GM12878 (cell line): Measurements from ENCODE around the gene ADGRB2. TPM values are rescaled to one million over a fixed set of nuclear protein-coding genes. Genes with fewer than 3 reads are reported as not detected.

Source experiments
- ATAC-seq: fragments of 200-7000 bp; cut with Tn5 transposase; 3 replicates; pipeline ENCODE4 v1.9.1; 2020; ENCODE audit warnings: mild to moderate bottlenecking, moderate library complexity
- BruUV-seq: library from RNA; stranded (reverse); fragments of 400-500 nt; replicated peaks from 2 replicates; lab custom pipeline; 2021; lab: Mats Ljungman, UMichigan
- CTCF ChIA-PET: fragments of 300-600 bp; sonication (Branson Sonifier 250); formaldehyde crosslinking; extraction: SDS; loops from one replicate; lab custom pipeline; 2021; ENCODE audit warnings: inconsistent platforms; lab: Yijun Ruan, JAX
- POLR2A ChIA-PET: fragments of 350-600 bp; formaldehyde crosslinking; extraction: SDS; loops from one replicate; lab custom pipeline; 2021; ENCODE audit warnings: inconsistent platforms; lab: Charles Lee
- RAD21 ChIA-PET: fragments of 300-600 bp; sonication (Branson Sonifier 250); formaldehyde crosslinking; loops from one replicate; lab custom pipeline; 2023; ENCODE audit warnings: antibody characterized with exemption; ENCODE audit not compliant: unreplicated experiment; lab: Charles Lee
- SMC1A ChIA-PET: fragments of 300-600 bp; sonication (Branson Sonifier 250); formaldehyde crosslinking; loops from one replicate; lab custom pipeline; 2023; ENCODE audit not compliant: unreplicated experiment, uncharacterized antibody; lab: Charles Lee
- DNase-seq: peaks from one replicate; pipeline ENCODE4 v3.0.0-alpha.2; 2011; ENCODE audit warnings: low read depth, low spot score
- FAIRE-seq: peaks from 3 replicates; lab custom pipeline; 2011; peaks lifted over from hg19 to GRCh38; lab: Jason Lieb, UNC
- H2AFZ ChIP-seq: 2 replicates; pipeline ENCODE4 v1.6.0; 2011; ENCODE audit warnings: low read depth, low read length, control low read depth; ENCODE audit not compliant: control insufficient read depth
- H3K27ac ChIP-seq: 2 replicates; pipeline ENCODE4 v1.5.1; 2011; ENCODE audit warnings: control low read depth; ENCODE audit not compliant: control insufficient read depth, insufficient read depth
- H3K27me3 ChIP-seq, 2 experiments: replicated peaks in 1 of 2; 2 replicates each; pipeline versions ENCODE4 v1.6.0 to v1.6.1; 2011; ENCODE audit warnings: low read length in 1 of 2; ENCODE audit not compliant: control insufficient read depth in 2 of 2, insufficient read depth in 2 of 2
- H3K36me3 ChIP-seq, 2 experiments: 2 replicates each; pipeline ENCODE4 v1.5.1; 2011; ENCODE audit warnings: low read length in 1 of 2; ENCODE audit not compliant: control insufficient read depth in 2 of 2, insufficient read depth in 2 of 2
- H3K4me1 ChIP-seq: 2 replicates; pipeline ENCODE4 v1.6.1; 2011; ENCODE audit warnings: mild to moderate bottlenecking, low read length, moderate library complexity, mixed read lengths; ENCODE audit not compliant: control insufficient read depth, insufficient read depth
- H3K4me2 ChIP-seq: 2 replicates; pipeline ENCODE4 v1.6.0; 2011; ENCODE audit warnings: control low read depth; ENCODE audit not compliant: control insufficient read depth, insufficient read depth
- H3K4me3 ChIP-seq: fragments of 200-600 bp; sonication (generic); 2 replicates; pipeline ENCODE4 v1.5.1; 2016
- H3K79me2 ChIP-seq: 2 replicates; pipeline ENCODE4 v1.6.0; 2011; ENCODE audit warnings: low read length; ENCODE audit not compliant: control insufficient read depth, insufficient read depth
- H3K9ac ChIP-seq: 2 replicates; pipeline ENCODE4 v1.8.0; 2011; ENCODE audit warnings: low read length, control low read depth, mixed read lengths; ENCODE audit not compliant: control insufficient read depth, insufficient read depth
- H3K9me3 ChIP-seq: replicated peaks from 3 replicates; pipeline ENCODE4 v1.5.1; 2011; ENCODE audit warnings: mild to moderate bottlenecking, low read length; ENCODE audit not compliant: control insufficient read depth, insufficient read depth
- H4K20me1 ChIP-seq: 2 replicates; pipeline ENCODE4 v1.6.0; 2011; ENCODE audit not compliant: control insufficient read depth, insufficient read depth
- CEBPB ChIP-seq, 2 experiments: fragments of 150-350 bp in 1 of 2; IDR thresholded peaks; 2 replicates each; pipeline ENCODE4 v1.6.1; 2012 to 2014; ENCODE audit warnings: low read depth in 2 of 2, low read length in 2 of 2, borderline replicate concordance in 1 of 2, inconsistent platforms in 1 of 2
- ELK1 ChIP-seq: IDR thresholded peaks from 2 replicates; pipeline ENCODE4 v1.6.1; 2012; ENCODE audit warnings: low read depth, low read length, improper control_type of control experiment
- ESRRA ChIP-seq: IDR thresholded peaks from 2 replicates; pipeline ENCODE4 v1.6.1; 2012; ENCODE audit warnings: mild to moderate bottlenecking, low read length, improper control_type of control experiment
- GATAD2B ChIP-seq: fragments of 450-650 bp; conservative IDR thresholded peaks from 2 replicates; pipeline ENCODE4 v1.6.1; 2017; ENCODE audit warnings: low read depth, mild to moderate bottlenecking, moderate library complexity
- NFIC ChIP-seq: IDR thresholded peaks from 2 replicates; pipeline ENCODE4 v1.6.1; 2012; ENCODE audit warnings: low read depth, mild to moderate bottlenecking, inconsistent platforms, low read length, moderate library complexity
- SUPT20H ChIP-seq: IDR thresholded peaks from 2 replicates; pipeline ENCODE4 v1.6.1; 2011; ENCODE audit warnings: low read depth, mild to moderate bottlenecking, low read length, moderate library complexity, borderline replicate concordance; ENCODE audit not compliant: control insufficient read depth
- TCF12 ChIP-seq: IDR thresholded peaks from 2 replicates; pipeline ENCODE4 v1.6.1; 2011; ENCODE audit warnings: low read depth, mild to moderate bottlenecking, low read length
- WRNIP1 ChIP-seq: IDR thresholded peaks from 2 replicates; pipeline ENCODE4 v1.6.1; 2011; ENCODE audit warnings: low read depth, low read length, improper control_type of control experiment, borderline replicate concordance
- ZNF24 ChIP-seq: fragments of 450-650 bp; IDR thresholded peaks from 2 replicates; pipeline ENCODE4 v1.6.1; 2017; ENCODE audit warnings: antibody characterized with exemption, mild to moderate bottlenecking
- ZNF622 ChIP-seq: fragments of 450-650 bp; IDR thresholded peaks from 2 replicates; pipeline ENCODE4 v1.6.1; 2017; ENCODE audit warnings: mild to moderate bottlenecking, inconsistent platforms
- ZSCAN29 ChIP-seq: fragments of 450-650 bp; IDR thresholded peaks from 2 replicates; pipeline ENCODE4 v1.6.1; 2017; ENCODE audit warnings: mild to moderate bottlenecking, moderate library complexity
- WGBS: methylation state at CpG from one replicate; pipeline ENCODE4 v1.1.6; 2016; ENCODE audit warnings: low lambda C conversion rate; ENCODE audit not compliant: insufficient replicate concordance, insufficient coverage; ENCODE audit errors: missing lambda C conversion rate; 5-methylcytosine and 5-hydroxymethylcytosine counted together
- in situ Hi-C: fragments of 300-500 bp; cut with MboI; formaldehyde crosslinking; loops from 9 replicates; pipeline ENCODE4 v1.14.3; 2018; ENCODE audit warnings: mixed read lengths
- intact Hi-C: fragments of 100-400 bp; cut with micrococcal nuclease; formaldehyde crosslinking; loops from one replicate; pipeline ENCODE4 v1.14.2; 2022; ENCODE audit not compliant: unreplicated experiment
- polyA plus RNA-seq, 11 experiments: library from polyadenylated mRNA; depleted of rRNA in 4 of 11; unstranded in 6 of 11; stranded (reverse) in 5 of 11; fragments of >200 nt; fragmentation: Nextera tagmentation in 4 of 11; fragmentation: Illumina TruSeq in 1 of 11; extraction: Ambion mirVana in 4 of 11; extraction: Trizol in 1 of 11; gene quantifications; 1 replicate in 1 of 11; 2 replicates in 10 of 11; pipeline versions ENCODE4 v1.2.1 to v1.2.3, GENCODE V29; 2011 to 2016; ENCODE audit warnings: inconsistent platforms in 2 of 11, missing spikeins in 2 of 11, low read depth in 1 of 11
- total RNA-seq, 4 experiments: library from RNA; depleted of rRNA in 3 of 4; stranded (reverse); fragments of >200 nt in 3 of 4; fragmentation: Illumina TruSeq in 1 of 4; extraction: Trizol in 1 of 4; gene quantifications; 2 replicates each; pipeline versions ENCODE4 v1.2.1 to v1.2.3, GENCODE V29; 2013 to 2021
- TF ChIP-seq, protein P1 (sequence below): fragments of 450-650 bp; formaldehyde crosslinking; IDR thresholded peaks from 2 replicates; pipeline ENCODE4 v1.4.0; 2020; ENCODE audit warnings: mild to moderate bottlenecking, moderate library complexity
- TF ChIP-seq, protein P2 (sequence below): fragments of 450-650 bp; IDR thresholded peaks from 2 replicates; pipeline ENCODE4 v1.6.1; 2017; ENCODE audit warnings: borderline replicate concordance

The ADGRB2 gene
- total and polyA plus RNA-seq, 10 of the 15 experiments (the other 5 are each of a cell fraction or from before 2014, with no cell fraction given): 0.11 to 0.33 (median 0.18) TPM; not detected in 4

DNA sequence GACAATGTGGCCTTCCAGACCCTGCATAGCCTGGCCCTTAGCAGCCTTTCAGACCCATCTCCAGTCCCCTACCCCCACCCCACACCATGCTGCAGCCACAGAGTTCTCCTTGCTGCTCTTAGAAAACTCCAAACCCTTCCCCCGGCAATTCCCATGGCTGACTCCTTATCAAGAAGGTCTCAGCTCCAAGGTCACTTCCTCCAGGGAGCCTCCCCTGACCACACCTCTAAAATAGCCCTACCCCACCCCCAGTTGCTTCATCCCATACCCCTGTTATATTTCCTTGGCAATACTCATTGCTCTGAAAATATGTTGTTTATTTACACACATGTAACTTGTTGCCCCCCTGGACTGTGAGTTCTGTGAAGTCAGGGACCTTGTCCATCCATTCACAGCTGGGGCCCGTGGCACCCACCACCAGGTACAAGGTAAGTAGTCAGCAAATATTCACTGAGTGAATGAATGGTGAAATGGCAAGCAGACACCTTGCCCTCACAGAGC lies 4.3 kb upstream of the ADGRB2 start:
- POLR2A ChIA-PET: interaction anchor here (0.6 kb wide), 1 partner anchor 341 kb away, joined by 3 read pairs; no protein-coding TSS in a partner anchor
- intact Hi-C loops: no loop called here
- Histone ChIP-seq H3K9me3 (no peaks in the 10 kb centered on the region), H2AFZ (no peak overlapping the region)
- TF ChIP-seq ZNF24 (no peak), SUPT20H (no peak), ESRRA (no peak), WRNIP1 (no peak), ZNF622 (no peak), TCF12 (no peak), CEBPB (IDR thresholded peaks at IDR 0.05; ENCODE audit: borderline replicate concordance in 1 of 2, low read depth in 2 of 2, low read length in 2 of 2) (no peak), NFIC (no peak), ZSCAN29 (no peak), ELK1 (no peak), GATAD2B (no peak)
- TF ChIP-seq, protein P1, sequence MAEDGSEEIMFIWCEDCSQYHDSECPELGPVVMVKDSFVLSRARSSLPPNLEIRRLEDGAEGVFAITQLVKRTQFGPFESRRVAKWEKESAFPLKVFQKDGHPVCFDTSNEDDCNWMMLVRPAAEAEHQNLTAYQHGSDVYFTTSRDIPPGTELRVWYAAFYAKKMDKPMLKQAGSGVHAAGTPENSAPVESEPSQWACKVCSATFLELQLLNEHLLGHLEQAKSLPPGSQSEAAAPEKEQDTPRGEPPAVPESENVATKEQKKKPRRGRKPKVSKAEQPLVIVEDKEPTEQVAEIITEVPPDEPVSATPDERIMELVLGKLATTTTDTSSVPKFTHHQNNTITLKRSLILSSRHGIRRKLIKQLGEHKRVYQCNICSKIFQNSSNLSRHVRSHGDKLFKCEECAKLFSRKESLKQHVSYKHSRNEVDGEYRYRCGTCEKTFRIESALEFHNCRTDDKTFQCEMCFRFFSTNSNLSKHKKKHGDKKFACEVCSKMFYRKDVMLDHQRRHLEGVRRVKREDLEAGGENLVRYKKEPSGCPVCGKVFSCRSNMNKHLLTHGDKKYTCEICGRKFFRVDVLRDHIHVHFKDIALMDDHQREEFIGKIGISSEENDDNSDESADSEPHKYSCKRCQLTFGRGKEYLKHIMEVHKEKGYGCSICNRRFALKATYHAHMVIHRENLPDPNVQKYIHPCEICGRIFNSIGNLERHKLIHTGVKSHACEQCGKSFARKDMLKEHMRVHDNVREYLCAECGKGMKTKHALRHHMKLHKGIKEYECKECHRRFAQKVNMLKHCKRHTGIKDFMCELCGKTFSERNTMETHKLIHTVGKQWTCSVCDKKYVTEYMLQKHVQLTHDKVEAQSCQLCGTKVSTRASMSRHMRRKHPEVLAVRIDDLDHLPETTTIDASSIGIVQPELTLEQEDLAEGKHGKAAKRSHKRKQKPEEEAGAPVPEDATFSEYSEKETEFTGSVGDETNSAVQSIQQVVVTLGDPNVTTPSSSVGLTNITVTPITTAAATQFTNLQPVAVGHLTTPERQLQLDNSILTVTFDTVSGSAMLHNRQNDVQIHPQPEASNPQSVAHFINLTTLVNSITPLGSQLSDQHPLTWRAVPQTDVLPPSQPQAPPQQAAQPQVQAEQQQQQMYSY (CRISPR knock-in tag): no peak
- TF ChIP-seq, protein P2, sequence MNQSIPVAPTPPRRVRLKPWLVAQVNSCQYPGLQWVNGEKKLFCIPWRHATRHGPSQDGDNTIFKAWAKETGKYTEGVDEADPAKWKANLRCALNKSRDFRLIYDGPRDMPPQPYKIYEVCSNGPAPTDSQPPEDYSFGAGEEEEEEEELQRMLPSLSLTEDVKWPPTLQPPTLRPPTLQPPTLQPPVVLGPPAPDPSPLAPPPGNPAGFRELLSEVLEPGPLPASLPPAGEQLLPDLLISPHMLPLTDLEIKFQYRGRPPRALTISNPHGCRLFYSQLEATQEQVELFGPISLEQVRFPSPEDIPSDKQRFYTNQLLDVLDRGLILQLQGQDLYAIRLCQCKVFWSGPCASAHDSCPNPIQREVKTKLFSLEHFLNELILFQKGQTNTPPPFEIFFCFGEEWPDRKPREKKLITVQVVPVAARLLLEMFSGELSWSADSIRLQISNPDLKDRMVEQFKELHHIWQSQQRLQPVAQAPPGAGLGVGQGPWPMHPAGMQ: no peak
- TF ChIP-seq, all 136 proteins: peak for 0
- ChIA-PET SMC1A (interaction anchor here (1.0 kb wide), 2 partner anchors 11 to 19 kb away, joined by 3 read pairs; no protein-coding TSS in a partner anchor), CTCF (interaction anchor here (0.6 to 1.7 kb wide), 4 partner anchors 23 to 534 kb away, joined by 3 to 6 read pairs (median 3); no protein-coding TSS in a partner anchor), RAD21 (interaction anchor here (1.2 kb wide), 1 partner anchor 196 kb away, joined by 3 read pairs; no protein-coding TSS in a partner anchor)
- no peak for DNase-seq
- BruUV-seq: no TSS peak
- no peak for ATAC-seq
- no peak overlapping the region for H3K27ac ChIP-seq
- FAIRE-seq: no peak
- no peak overlapping the region for H3K9ac ChIP-seq
- no peak overlapping the region for H3K4me2 ChIP-seq
- H3K4me1 ChIP-seq: peaks cover 6% of the 10 kb centered on the region
- H4K20me1 ChIP-seq: no peaks in the 10 kb centered on the region; the same call in 1 of the 2 replicates
- no peak overlapping the region for H3K4me3 ChIP-seq
- H3K79me2 ChIP-seq: no peaks in the 10 kb centered on the region
- in situ Hi-C loops: no loop called here
- H3K36me3 ChIP-seq: no peaks in the 10 kb centered on the region
- H3K27me3 ChIP-seq: peaks cover 22 to 25% of the 10 kb centered on the region in 2 experiments
- 4% methylated on average over 2 of the region's 2 CpGs for WGBS
